Muscle layer of duodenum (tissue), 2 donors: ENCODE results near the gene OR1A2.
"Not testable (repeated sequence)": the region's sequence is repeated elsewhere in the genome, so short reads cannot be mapped to it uniquely, and the experiment has no call there.

Experiments used
- H3K27ac ChIP-seq: one replicate; pipeline ENCODE4 v1.7.0; 2013; ENCODE audit warnings: mild to moderate bottlenecking, low read length
- H3K27me3 ChIP-seq: one replicate; pipeline ENCODE4 v1.7.0; 2013; ENCODE audit warnings: low read depth, mild to moderate bottlenecking, control low read depth, low read length
- H3K36me3 ChIP-seq, 2 donors: one replicate each; pipeline ENCODE4 v1.7.0; 2013; ENCODE audit warnings: low read length in 2 of 2, control low read depth in 1 of 2, mild to moderate bottlenecking in 1 of 2; ENCODE audit not compliant: insufficient read depth in 2 of 2, control insufficient read depth in 1 of 2
- H3K4me1 ChIP-seq, 2 donors: one replicate each; pipeline ENCODE4 v1.7.0; 2013; ENCODE audit warnings: low read length in 2 of 2, mild to moderate bottlenecking in 2 of 2, control low read depth in 1 of 2, moderate library complexity in 1 of 2; ENCODE audit not compliant: insufficient read depth in 2 of 2, control insufficient read depth in 1 of 2
- H3K4me3 ChIP-seq, 2 donors: one replicate each; pipeline ENCODE4 v1.7.0; 2013; ENCODE audit warnings: low read length in 2 of 2, low read depth in 1 of 2, mild to moderate bottlenecking in 1 of 2
- H3K9me3 ChIP-seq, 2 donors: one replicate each; pipeline ENCODE4 v1.7.0; 2013; ENCODE audit warnings: low read length in 2 of 2, control low read depth in 1 of 2, mild to moderate bottlenecking in 1 of 2; ENCODE audit not compliant: control insufficient read depth in 1 of 2
- donor health status: healthy.

The OR1A2 gene

GRCh38 chr17:3197219-3197618, at the start of gene OR1A2:
TSS of gene OR1A2 (plus strand) at chr17:3197519. CDS start at chr17:3197519, 0 bp downstream.
- no peak within 1 kb of the TSS for H3K4me3 ChIP-seq
- no peaks in the 10 kb centered on the region for H3K27me3 ChIP-seq
- no peak within 1 kb of the TSS for H3K27ac ChIP-seq
- peaks cover 0 to 2% of the 10 kb centered on the region in 2 donors for H3K9me3 ChIP-seq
- H3K36me3 ChIP-seq = no peaks in the 10 kb centered on the region
- no peaks in the 10 kb centered on the region for H3K4me1 ChIP-seq

- Histone ChIP-seq H3K4me3 (no peak overlapping the region), H3K36me3 (no peaks in the 10 kb centered on the region), H3K27ac (no peak overlapping the region), H3K9me3 (no peaks in the 10 kb centered on the region), H3K27me3 (no peaks in the 10 kb centered on the region), H3K4me1 (no peaks in the 10 kb centered on the region)
Observed at GRCh38 chr17:3157218-3157617, 40.1 kb upstream of the OR1A2 start.

- H3K27ac ChIP-seq = no peak overlapping the region
- H3K9me3 ChIP-seq = peaks cover 0 to 16% of the 10 kb centered on the region in 2 donors
- no peak overlapping the region for H3K4me3 ChIP-seq
- H3K27me3 ChIP-seq = no peaks in the 10 kb centered on the region
- H3K4me1 ChIP-seq = no peaks in the 10 kb centered on the region
- no peaks in the 10 kb centered on the region for H3K36me3 ChIP-seq
Observed at GRCh38 chr17:3167574-3167973, 29.7 kb upstream of the OR1A2 start.

- Histone ChIP-seq H3K36me3 (no peaks in the 10 kb centered on the region), H3K27me3 (no peaks in the 10 kb centered on the region), H3K4me3 (no peak overlapping the region), H3K9me3 (no peaks in the 10 kb centered on the region), H3K4me1 (no peaks in the 10 kb centered on the region), H3K27ac (no peak overlapping the region)
Observed at GRCh38 chr17:3189961-3190360, 7.4 kb upstream of the OR1A2 start.

- H3K4me3 ChIP-seq = no peak within 1 kb of the TSS
- no peaks in the 10 kb centered on the region for H3K27me3 ChIP-seq
- H3K4me1 ChIP-seq = no peaks in the 10 kb centered on the region
- H3K9me3 ChIP-seq = peaks cover 0 to 2% of the 10 kb centered on the region in 2 donors
- no peaks in the 10 kb centered on the region for H3K36me3 ChIP-seq
- no peak within 1 kb of the TSS for H3K27ac ChIP-seq
Observed at GRCh38 chr17:3207367-3207766, 10.0 kb downstream of the OR1A2 start, which contains the start of gene OR1A1. TSS of gene OR1A1 (plus strand) at chr17:3207667. CDS start at chr17:3215621, 7,954 bp downstream.

GRCh38 chr17:3208484-3208883, 11.2 kb downstream of the OR1A2 start:
- H3K27ac ChIP-seq = no peak overlapping the region
- no peaks in the 10 kb centered on the region for H3K36me3 ChIP-seq
- H3K9me3 ChIP-seq = peaks cover 0 to 2% of the 10 kb centered on the region in 2 donors
- no peaks in the 10 kb centered on the region for H3K27me3 ChIP-seq
- H3K4me3 ChIP-seq = no peak overlapping the region
- no peaks in the 10 kb centered on the region for H3K4me1 ChIP-seq

GRCh38 chr17:3213001-3213400, 15.7 kb downstream of the OR1A2 start:
- H3K4me3 ChIP-seq = no peak overlapping the region
- no peak overlapping the region for H3K27ac ChIP-seq
- no peaks in the 10 kb centered on the region for H3K27me3 ChIP-seq
- H3K36me3 ChIP-seq = no peaks in the 10 kb centered on the region
- no peaks in the 10 kb centered on the region for H3K4me1 ChIP-seq
- no peaks in the 10 kb centered on the region for H3K9me3 ChIP-seq

GRCh38 chr17:3213587-3213986, 16.3 kb downstream of the OR1A2 start:
- Histone ChIP-seq H3K27me3 (no peaks in the 10 kb centered on the region), H3K9me3 (no peaks in the 10 kb centered on the region), H3K4me1 (no peaks in the 10 kb centered on the region), H3K4me3 (no peak overlapping the region), H3K36me3 (no peaks in the 10 kb centered on the region), H3K27ac (no peak overlapping the region)

GRCh38 chr17:3219978-3220377, 22.7 kb downstream of the OR1A2 start:
- H3K4me1 ChIP-seq, H3K4me3 ChIP-seq, H3K36me3 ChIP-seq, H3K27me3 ChIP-seq, H3K9me3 ChIP-seq, H3K27ac ChIP-seq: not testable (repeated sequence)

- Histone ChIP-seq H3K36me3 (no peaks in the 10 kb centered on the region), H3K9me3 (no peaks in the 10 kb centered on the region), H3K27ac (no peak overlapping the region), H3K4me3 (no peak overlapping the region), H3K27me3 (no peaks in the 10 kb centered on the region), H3K4me1 (no peaks in the 10 kb centered on the region)
Observed at GRCh38 chr17:3221850-3222249, 24.5 kb downstream of the OR1A2 start.

- Histone ChIP-seq H3K36me3 (no peaks in the 10 kb centered on the region), H3K9me3 (no peaks in the 10 kb centered on the region), H3K27ac (no peak overlapping the region), H3K4me1 (no peaks in the 10 kb centered on the region), H3K27me3 (no peaks in the 10 kb centered on the region), H3K4me3 (no peak overlapping the region)
Observed at GRCh38 chr17:3222505-3222904, 25.2 kb downstream of the OR1A2 start.

- H3K4me1 ChIP-seq, H3K27me3 ChIP-seq, H3K27ac ChIP-seq, H3K9me3 ChIP-seq, H3K4me3 ChIP-seq, H3K36me3 ChIP-seq: not testable (repeated sequence)
Observed at GRCh38 chr17:3224721-3225352, 27.5 kb downstream of the OR1A2 start.
